CD4-positive, alpha-beta memory T cell (primary cell): Measurements from ENCODE around the gene LRIT1. TPM values are rescaled to one million over a fixed set of nuclear protein-coding genes. Genes with fewer than 3 reads are reported as not detected.

Experiments used
- CTCF ChIA-PET: fragments of 350-600 bp; sonication (Branson Sonifier 250); formaldehyde crosslinking; loops from one replicate; lab custom pipeline; 2021; ENCODE audit warnings: inconsistent platforms; ENCODE audit not compliant: partially characterized antibody; lab: Charles Lee
- POLR2A ChIA-PET: fragments of 350-600 bp; sonication (Branson Sonifier 250); formaldehyde crosslinking; loops from one replicate; lab custom pipeline; 2021; ENCODE audit not compliant: partially characterized antibody; lab: Charles Lee
- DNase-seq, 5 donors: peaks; one replicate each; pipeline versions ENCODE4 v3.0.0 to v3.0.0-alpha.2; 2020 to 2022; ENCODE audit warnings: mixed read lengths in 1 of 5
- H3K27ac ChIP-seq: one replicate; pipeline ENCODE4 v1.7.0; 2013; ENCODE audit warnings: low read depth, low read length
- H3K27me3 ChIP-seq: 2 replicates; pipeline ENCODE4 v1.7.0; 2013; ENCODE audit warnings: mild to moderate bottlenecking, low read length, moderate library complexity; ENCODE audit not compliant: insufficient read depth
- H3K36me3 ChIP-seq: 2 replicates; pipeline ENCODE4 v1.7.0; 2013; ENCODE audit warnings: mild to moderate bottlenecking, low read length, moderate library complexity; ENCODE audit not compliant: insufficient read depth
- H3K4me1 ChIP-seq: 2 replicates; pipeline ENCODE4 v1.7.0; 2013; ENCODE audit warnings: mild to moderate bottlenecking, low read length, moderate library complexity; ENCODE audit not compliant: insufficient read depth
- H3K4me3 ChIP-seq, 2 donors: one replicate each; pipeline ENCODE4 v1.7.0; 2013; ENCODE audit warnings: low read length in 2 of 2, mild to moderate bottlenecking in 1 of 2
- H3K9me3 ChIP-seq, 2 donors: one replicate each; pipeline ENCODE4 v1.7.0; 2013; ENCODE audit warnings: low read length in 2 of 2, control low read depth in 1 of 2; ENCODE audit not compliant: control insufficient read depth in 1 of 2
- H3K27ac Mint-ChIP-seq, 7 donors: one replicate each; pipeline ENCODE4 v1.8.0; 2020 to 2021; ENCODE audit warnings: mixed read lengths in 7 of 7, mild to moderate bottlenecking in 6 of 7, inconsistent platforms in 3 of 7, moderate library complexity in 3 of 7
- H3K27me3 Mint-ChIP-seq, 2 donors: one replicate each; pipeline ENCODE4 v1.8.0; 2020 to 2021; ENCODE audit warnings: mixed read lengths in 2 of 2
- H3K36me3 Mint-ChIP-seq, 2 donors: one replicate each; pipeline ENCODE4 v1.8.0; 2020 to 2021; ENCODE audit warnings: mixed read lengths in 2 of 2, inconsistent platforms in 1 of 2, mild to moderate bottlenecking in 1 of 2
- H3K4me1 Mint-ChIP-seq, 4 donors: one replicate each; pipeline ENCODE4 v1.8.0; 2020 to 2021; ENCODE audit warnings: mixed read lengths in 4 of 4, mild to moderate bottlenecking in 1 of 4
- H3K4me3 Mint-ChIP-seq, 8 donors: one replicate each; pipeline ENCODE4 v1.8.0; 2020 to 2021; ENCODE audit warnings: mixed read lengths in 8 of 8, mild to moderate bottlenecking in 7 of 8, moderate library complexity in 6 of 8, inconsistent platforms in 3 of 8
- H3K9me3 Mint-ChIP-seq, 8 donors: one replicate each; pipeline ENCODE4 v1.8.0; 2020 to 2021; ENCODE audit warnings: mixed read lengths in 8 of 8, mild to moderate bottlenecking in 5 of 8, inconsistent platforms in 3 of 8, moderate library complexity in 1 of 8
- intact Hi-C: fragments of 100-400 bp; cut with micrococcal nuclease; formaldehyde crosslinking; loops from one replicate; pipeline ENCODE4 v1.15.1; 2023
- polyA plus RNA-seq, 2 donors: library from polyadenylated mRNA; unstranded; fragments of 300-500 nt; fragmentation: Illumina TruSeq; gene quantifications; one replicate each; pipeline ENCODE4 v1.2.3, GENCODE V29; 2021
- total RNA-seq, 2 experiments: library from RNA; stranded (reverse); gene quantifications; one replicate each; pipeline ENCODE4 v1.2.3, GENCODE V29; 2021

The LRIT1 gene
- total and polyA plus RNA-seq, 4 experiments from 2014 or later, result not detected

- Histone ChIP-seq H3K4me1 (no peaks in the 10 kb centered on the region), H3K27ac (no peak overlapping the region), H3K4me3 (no peak overlapping the region), H3K9me3 (no peaks in the 10 kb centered on the region), H3K27me3 (no peaks in the 10 kb centered on the region), H3K36me3 (no peaks in the 10 kb centered on the region)
- intact Hi-C loops, result loop anchor here (1.0 kb wide), 1 partner anchor 58 kb away; no protein-coding TSS in a partner anchor
- no peak for DNase-seq
- Mint-ChIP-seq H3K4me1 (peaks cover 0 to 2% (median 0%) of the 10 kb centered on the region in 4 donors), H3K4me3 (no peak overlapping the region), H3K36me3 (no peaks in the 10 kb centered on the region), H3K27me3 (peaks cover 9 to 14% of the 10 kb centered on the region in 2 donors), H3K27ac (no peak overlapping the region), H3K9me3 (no peaks in the 10 kb centered on the region)
- ChIA-PET CTCF (interaction anchor here (0.7 to 6.9 kb wide), 6 partner anchors 11 to 65 kb away, joined by 3 to 75 read pairs (median 3); no protein-coding TSS in a partner anchor), POLR2A (no interaction called here)
These were observed 35.4 kb downstream of the LRIT1 start for GRCh38 chr10:84205853-84206525.

DNA sequence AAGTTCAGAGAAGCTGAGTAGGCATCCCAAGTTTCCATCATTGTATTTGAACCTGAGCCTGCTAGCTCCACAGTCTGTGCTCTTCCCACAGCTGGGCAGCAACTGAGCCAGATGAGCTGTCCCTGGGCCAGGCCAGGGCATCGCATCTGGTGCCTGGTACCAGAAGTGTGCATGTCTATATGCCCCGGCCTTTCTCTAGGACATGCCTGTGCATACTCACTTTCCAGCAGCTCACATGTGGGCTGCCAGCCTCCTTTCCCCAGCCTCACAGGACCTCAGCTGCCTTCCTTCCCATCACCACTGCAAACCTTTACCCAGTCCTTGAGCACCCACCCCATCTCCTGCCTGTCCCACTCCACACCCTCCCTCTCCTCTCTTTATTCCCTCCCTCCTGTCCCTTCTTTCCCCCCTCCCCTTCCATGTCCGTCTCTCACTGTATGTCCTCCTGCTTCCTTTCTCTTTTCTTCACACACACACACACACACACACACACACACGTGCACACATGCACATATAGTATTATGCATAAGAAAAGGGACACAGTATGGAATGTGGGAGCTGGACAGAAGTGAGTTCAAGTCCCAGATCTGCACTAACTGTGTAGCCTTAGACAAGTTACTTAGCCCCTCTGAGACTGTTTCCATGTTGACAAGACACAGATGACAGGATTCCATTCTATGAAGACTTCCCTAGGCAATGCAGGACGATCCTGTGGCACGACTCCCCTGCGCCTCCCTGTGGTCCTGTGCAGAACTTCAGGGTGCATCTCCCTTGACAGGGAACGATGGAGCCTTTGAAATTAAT is 36.1 kb downstream of the LRIT1 start:
- no peak overlapping the region for H3K4me3 ChIP-seq
- Mint-ChIP-seq H3K4me3 (no peak overlapping the region), H3K9me3 (no peaks in the 10 kb centered on the region), H3K27me3 (peaks cover 9 to 15% of the 10 kb centered on the region in 2 donors), H3K27ac (no peak overlapping the region), H3K36me3 (no peaks in the 10 kb centered on the region), H3K4me1 (peaks cover 0 to 2% (median 0%) of the 10 kb centered on the region in 4 donors)
- intact Hi-C loops, result loop anchor here (1.0 kb wide), 1 partner anchor 57 kb away; no protein-coding TSS in a partner anchor
- H3K9me3 ChIP-seq, result no peaks in the 10 kb centered on the region
- ChIA-PET POLR2A (no interaction called here), CTCF (interaction anchor here (0.7 to 6.9 kb wide), 9 partner anchors 9 to 65 kb away, joined by 3 to 75 read pairs (median 3); no protein-coding TSS in a partner anchor)
- DNase-seq, result peak; percentile 38 to 62 (median 56)
- no peaks in the 10 kb centered on the region for H3K27me3 ChIP-seq
- no peaks in the 10 kb centered on the region for H3K4me1 ChIP-seq
- no peak overlapping the region for H3K27ac ChIP-seq
- H3K36me3 ChIP-seq, result no peaks in the 10 kb centered on the region

- Histone ChIP-seq H3K4me3 (no peak overlapping the region), H3K27me3 (no peaks in the 10 kb centered on the region), H3K36me3 (no peaks in the 10 kb centered on the region), H3K27ac (no peak overlapping the region), H3K4me1 (no peaks in the 10 kb centered on the region), H3K9me3 (no peaks in the 10 kb centered on the region)
- no peak overlapping the region for H3K4me3 Mint-ChIP-seq
- intact Hi-C loops, result loop anchor here (1.0 kb wide), 1 partner anchor 56 kb away; no protein-coding TSS in a partner anchor
- CTCF ChIA-PET, result interaction anchor here (0.9 to 6.9 kb wide), 5 partner anchors 8 to 58 kb away, joined by 3 to 75 read pairs (median 4); no protein-coding TSS in a partner anchor
- peaks cover 0 to 2% (median 0%) of the 10 kb centered on the region in 4 donors for H3K4me1 Mint-ChIP-seq
- no peaks in the 10 kb centered on the region for H3K36me3 Mint-ChIP-seq
- no peak overlapping the region for H3K27ac Mint-ChIP-seq
- POLR2A ChIA-PET, result no interaction called here
- H3K9me3 Mint-ChIP-seq, result no peaks in the 10 kb centered on the region
- H3K27me3 Mint-ChIP-seq, result peaks cover 9 to 15% of the 10 kb centered on the region in 2 donors
- DNase-seq, result no peak
These were observed 36.7 kb downstream of the LRIT1 start for GRCh38 chr10:84204610-84205009.

GRCh38 chr10:84204122-84204521 is 37.2 kb downstream of the LRIT1 start:
- Histone ChIP-seq H3K4me3 (no peak overlapping the region), H3K4me1 (no peaks in the 10 kb centered on the region), H3K9me3 (no peaks in the 10 kb centered on the region), H3K27ac (no peak overlapping the region), H3K36me3 (no peaks in the 10 kb centered on the region), H3K27me3 (no peaks in the 10 kb centered on the region)
- intact Hi-C loops, result no loop called here
- Mint-ChIP-seq H3K4me3 (no peak overlapping the region), H3K4me1 (peaks cover 0 to 2% (median 0%) of the 10 kb centered on the region in 4 donors), H3K9me3 (no peaks in the 10 kb centered on the region), H3K36me3 (no peaks in the 10 kb centered on the region), H3K27ac (no peak overlapping the region), H3K27me3 (peaks cover 9 to 15% of the 10 kb centered on the region in 2 donors)
- no peak for DNase-seq
- CTCF ChIA-PET, result interaction anchor here (6.9 kb wide), 1 partner anchor 57 kb away, joined by 75 read pairs; no protein-coding TSS in a partner anchor
- POLR2A ChIA-PET, result no interaction called here

DNA sequence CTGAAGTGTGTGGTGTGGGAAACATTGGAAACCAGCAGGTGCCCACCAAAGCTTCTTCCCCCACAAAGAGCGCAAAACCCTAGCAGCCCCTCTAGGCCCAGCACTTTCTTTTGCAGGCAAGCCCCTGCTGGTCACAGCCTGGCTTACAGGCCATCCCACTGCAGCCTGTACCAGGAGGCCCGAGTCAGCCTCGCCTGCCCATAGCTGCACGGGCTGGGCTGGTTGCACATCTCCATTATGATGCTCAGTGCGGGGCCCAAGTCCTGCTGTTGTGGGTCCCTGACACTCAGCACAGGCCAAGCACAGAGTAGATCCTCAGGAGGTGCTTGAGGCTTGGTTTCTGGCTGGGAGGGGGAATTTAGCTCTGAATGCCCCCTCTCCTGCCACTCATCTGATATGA is 39.0 kb downstream of the LRIT1 start:
- no peaks in the 10 kb centered on the region for H3K9me3 ChIP-seq
- no peak overlapping the region for H3K4me3 ChIP-seq
- DNase-seq, result no peak
- ChIA-PET POLR2A (no interaction called here), CTCF (interaction anchor here (1.5 kb wide), 1 partner anchor 10 kb away, joined by 5 read pairs; no protein-coding TSS in a partner anchor)
- H3K9me3 Mint-ChIP-seq, result no peaks in the 10 kb centered on the region
- no peak overlapping the region for H3K27ac ChIP-seq
- H3K36me3 Mint-ChIP-seq, result no peaks in the 10 kb centered on the region
- no peaks in the 10 kb centered on the region for H3K36me3 ChIP-seq
- H3K4me3 Mint-ChIP-seq, result no peak overlapping the region
- H3K27me3 ChIP-seq, result no peaks in the 10 kb centered on the region
- H3K4me1 ChIP-seq, result no peaks in the 10 kb centered on the region
- peaks cover 0 to 2% (median 0%) of the 10 kb centered on the region in 4 donors for H3K4me1 Mint-ChIP-seq
- peaks cover 7 to 20% of the 10 kb centered on the region in 2 donors for H3K27me3 Mint-ChIP-seq
- intact Hi-C loops, result no loop called here
- no peak overlapping the region for H3K27ac Mint-ChIP-seq

DNA sequence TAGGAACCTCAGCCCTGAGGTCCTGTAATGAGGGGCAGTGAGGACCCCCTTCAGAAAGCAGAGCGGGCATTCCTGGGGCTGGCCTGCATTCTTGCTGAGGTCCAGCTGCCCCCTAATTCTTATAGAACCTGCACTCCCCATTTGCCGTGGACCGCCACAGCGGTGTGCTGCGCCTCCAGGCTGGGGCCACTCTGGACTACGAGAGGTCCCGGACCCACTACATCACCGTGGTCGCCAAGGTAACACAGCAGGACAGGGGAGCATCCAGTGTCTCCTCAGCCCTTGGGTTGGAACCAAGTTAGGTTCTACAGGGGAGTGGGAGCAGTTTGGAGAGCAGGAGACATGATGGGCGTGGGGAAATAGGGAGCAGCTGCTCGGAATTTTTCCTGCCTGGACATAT is 39.7 kb downstream of the LRIT1 start:
- DNase-seq, result no peak
- Mint-ChIP-seq H3K27me3 (peaks cover 7 to 18% of the 10 kb centered on the region in 2 donors), H3K27ac (no peak overlapping the region), H3K9me3 (no peaks in the 10 kb centered on the region), H3K36me3 (no peaks in the 10 kb centered on the region), H3K4me3 (no peak overlapping the region), H3K4me1 (peaks cover 0 to 2% (median 0%) of the 10 kb centered on the region in 4 donors)
- POLR2A ChIA-PET, result no interaction called here
- H3K27ac ChIP-seq, result no peak overlapping the region
- intact Hi-C loops, result no loop called here
- CTCF ChIA-PET, result interaction anchor here (1.5 to 1.7 kb wide), 2 partner anchors 10 to 54 kb away, joined by 5 to 6 read pairs; no protein-coding TSS in a partner anchor
- H3K4me3 ChIP-seq, result no peak overlapping the region
- H3K4me1 ChIP-seq, result no peaks in the 10 kb centered on the region
- no peaks in the 10 kb centered on the region for H3K27me3 ChIP-seq
- no peaks in the 10 kb centered on the region for H3K9me3 ChIP-seq
- no peaks in the 10 kb centered on the region for H3K36me3 ChIP-seq

DNA sequence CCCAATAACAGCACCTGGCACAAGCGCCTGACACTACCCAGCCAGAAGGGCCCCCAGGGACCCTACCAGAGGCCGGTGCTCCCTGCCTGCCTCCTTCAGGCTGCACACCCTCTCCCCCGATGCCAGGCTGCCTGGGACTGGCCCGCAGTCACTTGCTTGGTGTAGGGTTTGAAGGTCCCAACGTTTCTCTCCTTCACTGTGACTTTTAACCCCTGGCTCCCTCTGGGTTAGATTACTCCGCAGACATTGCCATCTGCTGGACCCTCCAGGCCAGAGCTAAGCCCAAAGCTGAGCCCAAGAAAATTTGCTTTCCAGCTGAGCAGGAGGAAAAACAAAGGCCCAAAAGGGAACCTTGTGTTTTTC is 40.1 kb downstream of the LRIT1 start:
- H3K27me3 ChIP-seq, result peaks cover 2% of the 10 kb centered on the region
- H3K36me3 ChIP-seq, result no peaks in the 10 kb centered on the region
- Mint-ChIP-seq H3K4me1 (peaks cover 0 to 3% (median 1%) of the 10 kb centered on the region in 4 donors), H3K36me3 (no peaks in the 10 kb centered on the region), H3K9me3 (no peaks in the 10 kb centered on the region), H3K4me3 (no peak overlapping the region), H3K27me3 (peaks cover 10 to 22% of the 10 kb centered on the region in 2 donors), H3K27ac (no peak overlapping the region)
- H3K9me3 ChIP-seq, result no peaks in the 10 kb centered on the region
- DNase-seq, result no peak
- H3K27ac ChIP-seq, result no peak overlapping the region
- intact Hi-C loops, result no loop called here
- ChIA-PET POLR2A (no interaction called here), CTCF (interaction anchor here (1.7 kb wide), 1 partner anchor 54 kb away, joined by 6 read pairs; no protein-coding TSS in a partner anchor)
- H3K4me1 ChIP-seq, result no peaks in the 10 kb centered on the region
- no peak overlapping the region for H3K4me3 ChIP-seq
